CD4-positive, alpha-beta T cell (primary cell): ENCODE measurements around the gene MIDN. TPM values are rescaled to one million over a fixed set of nuclear protein-coding genes. Genes with fewer than 3 reads are reported as not detected.
"Not testable (repeated sequence)": the region's sequence is repeated elsewhere in the genome, so short reads cannot be mapped to it uniquely, and the experiment has no call there.

Source experiments
- ATAC-seq: fragments of 200-7000 bp; cut with Tn5 transposase; one replicate; pipeline ENCODE4 v1.10.0; 2022; ENCODE audit warnings: mild to moderate bottlenecking; ENCODE audit not compliant: poor library complexity
- CTCF ChIA-PET: fragments of 350-600 bp; sonication (Branson Sonifier 250); formaldehyde crosslinking; loops from one replicate; lab custom pipeline; 2021; ENCODE audit warnings: antibody characterized with exemption, inconsistent platforms; lab: Charles Lee
- POLR2A ChIA-PET: fragments of 350-600 bp; sonication (Branson Sonifier 250); formaldehyde crosslinking; loops from one replicate; lab custom pipeline; 2021; ENCODE audit warnings: antibody characterized with exemption, inconsistent platforms; lab: Charles Lee
- DNase-seq, 14 experiments: peaks; one replicate each; pipeline ENCODE4 v3.0.0-alpha.2; 2013 to 2020; ENCODE audit warnings: mixed read lengths in 2 of 14
- H3K27ac ChIP-seq, 2 donors: one replicate each; pipeline versions ENCODE4 v1.5.1 to v1.7.0; 2013; ENCODE audit warnings: low read length in 2 of 2, low read depth in 1 of 2, mild to moderate bottlenecking in 1 of 2
- H3K27me3 ChIP-seq, 2 experiments: 1 replicate in 1 of 2; 2 replicates in 1 of 2; pipeline versions ENCODE4 v1.6.1 to v1.7.0; 2013; ENCODE audit warnings: low read length in 2 of 2, control low read depth in 1 of 2, mild to moderate bottlenecking in 1 of 2, moderate library complexity in 1 of 2; ENCODE audit not compliant: insufficient read depth in 2 of 2, control insufficient read depth in 1 of 2
- H3K36me3 ChIP-seq: one replicate; pipeline ENCODE4 v1.6.1; 2013; ENCODE audit warnings: low read length, control low read depth; ENCODE audit not compliant: insufficient read depth
- H3K4me1 ChIP-seq: one replicate; pipeline ENCODE4 v1.6.1; 2013; ENCODE audit warnings: low read length, control low read depth; ENCODE audit not compliant: insufficient read depth
- H3K4me3 ChIP-seq: one replicate; pipeline ENCODE4 v1.5.1; 2013; ENCODE audit warnings: mild to moderate bottlenecking, low read length, moderate library complexity
- H3K9me3 ChIP-seq, 2 experiments: 1 replicate in 1 of 2; 2 replicates in 1 of 2; pipeline versions ENCODE4 v1.6.1 to v1.7.0; 2013; ENCODE audit warnings: low read length in 2 of 2, mild to moderate bottlenecking in 2 of 2, control low read depth in 1 of 2, moderate library complexity in 1 of 2; ENCODE audit not compliant: control insufficient read depth in 1 of 2, insufficient read depth in 1 of 2
- H3K27ac Mint-ChIP-seq: one replicate; pipeline ENCODE4 v1.8.0; 2020; ENCODE audit warnings: mixed read lengths
- H3K27me3 Mint-ChIP-seq: one replicate; pipeline ENCODE4 v1.8.0; 2021; ENCODE audit warnings: mixed read lengths
- H3K36me3 Mint-ChIP-seq: one replicate; pipeline ENCODE4 v1.8.0; 2021; ENCODE audit warnings: low read depth, mixed read lengths
- H3K4me1 Mint-ChIP-seq: one replicate; pipeline ENCODE4 v1.8.0; 2021; ENCODE audit warnings: low read depth, mixed read lengths
- H3K4me3 Mint-ChIP-seq: one replicate; pipeline ENCODE4 v1.8.0; 2020; ENCODE audit warnings: mild to moderate bottlenecking, mixed read lengths
- H3K9me3 Mint-ChIP-seq: one replicate; pipeline ENCODE4 v1.8.0; 2020; ENCODE audit warnings: mixed read lengths
- intact Hi-C, 2 experiments: fragments of 100-400 bp; cut with DNase I in 1 of 2; cut with micrococcal nuclease in 1 of 2; formaldehyde crosslinking; loops; one replicate each; pipeline versions ENCODE4 v1.15.1 to v1.9.0; 2023 to 2025; cut with DNase I, micrococcal nuclease
- total RNA-seq, 174 experiments: library from RNA in 2 of 174; stranded (reverse) in 2 of 174; gene quantifications; one replicate each; pipeline ENCODE4 v1.2.3 and lab custom pipeline; 2021 to 2026
- TF ChIP-seq, protein P1 (sequence below): fragments of 200-600 bp; IDR thresholded peaks from one replicate; pipeline ENCODE4 v1.8.0; 2022; ENCODE audit warnings: antibody characterized with exemption, mild to moderate bottlenecking

MIDN gene
- total RNA-seq, 2 experiments from 2014 or later: 214 to 228 TPM

DNA sequence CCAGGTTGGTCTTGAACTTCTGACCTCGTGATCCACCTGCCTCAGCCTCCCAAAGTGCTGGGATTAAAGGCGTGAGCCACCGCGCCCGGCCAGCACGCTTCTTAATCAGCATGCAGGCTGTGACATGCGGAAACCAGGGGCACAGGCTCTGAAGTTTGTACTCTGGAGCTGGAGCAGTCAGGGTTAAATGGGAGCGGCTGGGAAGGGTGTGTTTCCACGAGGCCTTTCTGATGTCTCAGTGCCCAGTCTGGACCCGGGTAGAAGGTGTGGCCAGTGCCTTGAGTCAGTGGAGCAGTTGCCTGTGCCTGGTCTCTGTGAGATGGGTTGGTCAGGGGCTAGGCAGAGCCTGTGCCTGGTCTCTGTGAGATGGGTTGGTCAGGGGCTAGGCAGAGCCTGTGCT, 39.6 kb upstream of the MIDN start:
- H3K27ac Mint-ChIP-seq: not testable (repeated sequence)

DNA sequence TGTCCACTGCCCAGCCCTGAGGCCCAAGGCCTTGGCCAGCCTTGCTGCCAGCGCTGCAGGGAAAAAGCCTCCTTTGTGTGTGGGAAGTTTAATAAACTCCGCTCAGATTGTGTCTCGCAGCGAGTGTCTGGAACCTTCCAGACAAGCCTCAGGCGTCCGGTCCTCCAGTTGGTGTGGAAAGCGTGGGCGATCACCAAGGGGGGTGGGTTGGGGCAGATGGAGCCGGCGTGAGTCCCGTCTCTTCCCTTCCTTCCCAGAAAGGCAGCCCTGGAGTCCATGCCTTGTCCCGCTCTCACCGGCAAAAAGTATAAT, 38.2 kb upstream of the MIDN start:
- Mint-ChIP-seq H3K9me3 (no peaks in the 10 kb centered on the region), H3K27me3 (no peaks in the 10 kb centered on the region), H3K36me3 (peaks cover 29% of the 10 kb centered on the region), H3K27ac (no peak overlapping the region), H3K4me3 (peak overlapping the region; percentile 68), H3K4me1 (peaks cover 35% of the 10 kb centered on the region)
- DNase-seq: no peak
- no peak for ATAC-seq
- ChIA-PET POLR2A (no interaction called here), CTCF (no interaction called here)
- Histone ChIP-seq H3K9me3 (no peaks in the 10 kb centered on the region), H3K27ac (no peak overlapping the region), H3K4me1 (peaks cover 80% of the 10 kb centered on the region), H3K27me3 (no peaks in the 10 kb centered on the region), H3K36me3 (peaks cover 18% of the 10 kb centered on the region), H3K4me3 (no peak overlapping the region)
- intact Hi-C loops: no loop called here
- TF ChIP-seq, protein P1, sequence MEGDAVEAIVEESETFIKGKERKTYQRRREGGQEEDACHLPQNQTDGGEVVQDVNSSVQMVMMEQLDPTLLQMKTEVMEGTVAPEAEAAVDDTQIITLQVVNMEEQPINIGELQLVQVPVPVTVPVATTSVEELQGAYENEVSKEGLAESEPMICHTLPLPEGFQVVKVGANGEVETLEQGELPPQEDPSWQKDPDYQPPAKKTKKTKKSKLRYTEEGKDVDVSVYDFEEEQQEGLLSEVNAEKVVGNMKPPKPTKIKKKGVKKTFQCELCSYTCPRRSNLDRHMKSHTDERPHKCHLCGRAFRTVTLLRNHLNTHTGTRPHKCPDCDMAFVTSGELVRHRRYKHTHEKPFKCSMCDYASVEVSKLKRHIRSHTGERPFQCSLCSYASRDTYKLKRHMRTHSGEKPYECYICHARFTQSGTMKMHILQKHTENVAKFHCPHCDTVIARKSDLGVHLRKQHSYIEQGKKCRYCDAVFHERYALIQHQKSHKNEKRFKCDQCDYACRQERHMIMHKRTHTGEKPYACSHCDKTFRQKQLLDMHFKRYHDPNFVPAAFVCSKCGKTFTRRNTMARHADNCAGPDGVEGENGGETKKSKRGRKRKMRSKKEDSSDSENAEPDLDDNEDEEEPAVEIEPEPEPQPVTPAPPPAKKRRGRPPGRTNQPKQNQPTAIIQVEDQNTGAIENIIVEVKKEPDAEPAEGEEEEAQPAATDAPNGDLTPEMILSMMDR: no peak

More for the DNA sequence above, 39.6 kb upstream of the MIDN start:
- POLR2A ChIA-PET, H3K27ac ChIP-seq, ATAC-seq, DNase-seq, H3K27me3 ChIP-seq, H3K9me3 Mint-ChIP-seq, CTCF ChIA-PET, intact Hi-C loops, H3K27me3 Mint-ChIP-seq, H3K4me3 ChIP-seq, H3K9me3 ChIP-seq: not testable (repeated sequence)
- H3K4me1 ChIP-seq: peaks cover 83% of the 10 kb centered on the region
- Mint-ChIP-seq H3K4me1 (peaks cover 34% of the 10 kb centered on the region), H3K36me3 (peaks cover 24% of the 10 kb centered on the region), H3K4me3 (peak overlapping the region; percentile 7)
- peaks cover 18% of the 10 kb centered on the region for H3K36me3 ChIP-seq

DNA sequence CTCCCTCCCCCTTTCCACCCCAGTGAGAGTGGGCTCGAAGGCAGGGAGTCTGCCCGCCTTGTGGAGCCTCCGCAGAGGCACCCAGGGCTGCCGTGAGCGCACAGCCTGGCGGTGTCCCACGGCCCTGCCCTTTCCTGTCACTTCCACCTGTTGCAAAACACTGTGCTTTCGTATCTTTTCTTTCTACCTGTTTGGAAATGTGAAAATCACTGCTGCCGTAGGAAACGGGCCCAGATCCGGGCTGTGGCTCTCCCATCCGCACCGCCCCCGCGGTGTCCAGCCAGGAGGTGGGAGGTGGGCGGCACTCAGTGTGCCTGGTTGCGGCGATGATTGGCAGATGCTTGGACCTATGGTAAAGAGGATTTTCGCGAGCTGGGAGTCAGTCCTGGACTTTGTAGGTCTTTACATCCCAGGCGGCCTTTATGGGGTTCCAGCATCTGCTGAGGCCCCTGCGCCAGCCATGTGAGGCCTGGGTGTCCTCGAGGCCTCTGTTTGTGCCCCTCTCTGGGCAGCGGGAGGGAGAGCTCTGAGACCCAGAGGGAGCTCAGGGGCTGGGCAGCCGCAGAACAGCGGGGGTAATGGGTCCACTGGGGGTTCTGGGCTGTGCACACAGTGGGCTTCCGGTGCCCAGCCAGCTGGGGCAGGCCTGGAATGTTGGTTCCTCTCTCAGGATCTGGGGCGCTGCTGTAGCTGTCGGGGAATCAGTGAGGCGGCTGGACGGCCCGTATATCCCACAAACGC, 36.7 kb upstream of the MIDN start:
- intact Hi-C loops: no loop called here
- no peak overlapping the region for H3K27ac Mint-ChIP-seq
- H3K27me3 Mint-ChIP-seq: no peaks in the 10 kb centered on the region
- H3K4me1 Mint-ChIP-seq: peaks cover 34% of the 10 kb centered on the region
- POLR2A ChIA-PET: interaction anchor here (1.2 kb wide), 1 partner anchor 57 kb away, joined by 3 read pairs; the partner anchor contains the start of gene CIRBP
- Histone ChIP-seq H3K27me3 (no peaks in the 10 kb centered on the region), H3K9me3 (no peaks in the 10 kb centered on the region), H3K36me3 (peaks cover 22% of the 10 kb centered on the region), H3K4me1 (peaks cover 74% of the 10 kb centered on the region), H3K4me3 (no peak overlapping the region), H3K27ac (no peak overlapping the region)
- CTCF ChIA-PET: interaction anchor here (1.3 kb wide), 1 partner anchor 98 kb away, joined by 3 read pairs; no protein-coding TSS in a partner anchor
- H3K36me3 Mint-ChIP-seq: peaks cover 27% of the 10 kb centered on the region
- no peak for ATAC-seq
- no peak for DNase-seq
- TF ChIP-seq, protein P1: no peak
- no peaks in the 10 kb centered on the region for H3K9me3 Mint-ChIP-seq
- peak overlapping the region; percentile 71 for H3K4me3 Mint-ChIP-seq
